Activated naive CD4-positive, alpha-beta T cell treated with anti-CD3 and anti-CD28 coated beads, Interleukin-2, amount 50 U/mL, for 24 hours (primary cell): Measurements from ENCODE around the gene GPC5.

Experiments used
- H3K27ac Mint-ChIP-seq: one replicate; pipeline ENCODE4 v1.8.0; 2021; ENCODE audit warnings: mild to moderate bottlenecking, mixed read lengths
- H3K27me3 Mint-ChIP-seq: one replicate; pipeline ENCODE4 v1.8.0; 2021; ENCODE audit warnings: mixed read lengths
- H3K36me3 Mint-ChIP-seq: one replicate; pipeline ENCODE4 v1.8.0; 2021; ENCODE audit warnings: mixed read lengths
- H3K4me1 Mint-ChIP-seq: one replicate; pipeline ENCODE4 v1.8.0; 2021; ENCODE audit warnings: mixed read lengths
- H3K4me3 Mint-ChIP-seq: one replicate; pipeline ENCODE4 v1.8.0; 2021; ENCODE audit warnings: mild to moderate bottlenecking, mixed read lengths
- H3K9me3 Mint-ChIP-seq: one replicate; pipeline ENCODE4 v1.8.0; 2021; ENCODE audit warnings: mixed read lengths

The GPC5 gene

GRCh38 chr13:92158346-92158745 is 759.9 kb downstream of the GPC5 start:
- Mint-ChIP-seq H3K9me3 (no peaks in the 10 kb centered on the region), H3K27ac (no peak overlapping the region), H3K27me3 (no peaks in the 10 kb centered on the region), H3K4me3 (no peak overlapping the region), H3K36me3 (no peaks in the 10 kb centered on the region), H3K4me1 (no peaks in the 10 kb centered on the region)

GRCh38 chr13:92164822-92165221 is 766.4 kb downstream of the GPC5 start:
- H3K36me3 Mint-ChIP-seq = no peaks in the 10 kb centered on the region

GRCh38 chr13:92172191-92172590 is 773.8 kb downstream of the GPC5 start:
- Mint-ChIP-seq H3K4me3 (no peak overlapping the region), H3K27me3 (no peaks in the 10 kb centered on the region), H3K27ac (no peak overlapping the region), H3K36me3 (no peaks in the 10 kb centered on the region), H3K4me1 (no peaks in the 10 kb centered on the region), H3K9me3 (no peaks in the 10 kb centered on the region)

More at GRCh38 chr13:92164822-92165221, 766.4 kb downstream of the GPC5 start:
- H3K27ac Mint-ChIP-seq = no peak overlapping the region
- no peaks in the 10 kb centered on the region for H3K9me3 Mint-ChIP-seq
- H3K4me1 Mint-ChIP-seq = no peaks in the 10 kb centered on the region
- H3K4me3 Mint-ChIP-seq = no peak overlapping the region
- no peaks in the 10 kb centered on the region for H3K27me3 Mint-ChIP-seq

GRCh38 chr13:92173254-92173653 is 774.8 kb downstream of the GPC5 start:
- Mint-ChIP-seq H3K36me3 (no peaks in the 10 kb centered on the region), H3K4me1 (no peaks in the 10 kb centered on the region), H3K27ac (no peak overlapping the region), H3K4me3 (no peak overlapping the region), H3K9me3 (no peaks in the 10 kb centered on the region), H3K27me3 (no peaks in the 10 kb centered on the region)

- Mint-ChIP-seq H3K36me3 (no peaks in the 10 kb centered on the region), H3K4me1 (no peaks in the 10 kb centered on the region), H3K27ac (no peak overlapping the region), H3K27me3 (no peaks in the 10 kb centered on the region), H3K9me3 (no peaks in the 10 kb centered on the region), H3K4me3 (no peak overlapping the region)
Measured at GRCh38 chr13:92175330-92175729, 776.9 kb downstream of the GPC5 start.

GRCh38 chr13:92177966-92178365 is 779.5 kb downstream of the GPC5 start:
- Mint-ChIP-seq H3K9me3 (no peaks in the 10 kb centered on the region), H3K27me3 (no peaks in the 10 kb centered on the region), H3K27ac (no peak overlapping the region), H3K36me3 (no peaks in the 10 kb centered on the region), H3K4me1 (no peaks in the 10 kb centered on the region), H3K4me3 (no peak overlapping the region)

- H3K4me1 Mint-ChIP-seq = no peaks in the 10 kb centered on the region
- no peak overlapping the region for H3K27ac Mint-ChIP-seq
- no peaks in the 10 kb centered on the region for H3K36me3 Mint-ChIP-seq
- H3K27me3 Mint-ChIP-seq = peaks cover 1% of the 10 kb centered on the region
- no peak overlapping the region for H3K4me3 Mint-ChIP-seq
- no peaks in the 10 kb centered on the region for H3K9me3 Mint-ChIP-seq
Measured at GRCh38 chr13:92179223-92179622, 780.8 kb downstream of the GPC5 start.

GRCh38 chr13:92187378-92187989 is 789.1 kb downstream of the GPC5 start:
- Mint-ChIP-seq H3K4me1 (no peaks in the 10 kb centered on the region), H3K27me3 (peaks cover 2% of the 10 kb centered on the region), H3K36me3 (no peaks in the 10 kb centered on the region), H3K27ac (no peak overlapping the region), H3K9me3 (no peaks in the 10 kb centered on the region), H3K4me3 (no peak overlapping the region)

GRCh38 chr13:92188574-92188973 is 790.2 kb downstream of the GPC5 start:
- H3K9me3 Mint-ChIP-seq = no peaks in the 10 kb centered on the region
- H3K4me1 Mint-ChIP-seq = no peaks in the 10 kb centered on the region
- no peaks in the 10 kb centered on the region for H3K36me3 Mint-ChIP-seq
- H3K27me3 Mint-ChIP-seq = peaks cover 2% of the 10 kb centered on the region
- no peak overlapping the region for H3K4me3 Mint-ChIP-seq
- no peak overlapping the region for H3K27ac Mint-ChIP-seq

GRCh38 chr13:92196591-92197256 is 798.3 kb downstream of the GPC5 start:
- H3K27me3 Mint-ChIP-seq = no peaks in the 10 kb centered on the region
- no peak overlapping the region for H3K4me3 Mint-ChIP-seq
- H3K36me3 Mint-ChIP-seq = no peaks in the 10 kb centered on the region
- H3K4me1 Mint-ChIP-seq = no peaks in the 10 kb centered on the region
- no peaks in the 10 kb centered on the region for H3K9me3 Mint-ChIP-seq
- no peak overlapping the region for H3K27ac Mint-ChIP-seq

GRCh38 chr13:92197669-92198068 is 799.2 kb downstream of the GPC5 start:
- Mint-ChIP-seq H3K9me3 (no peaks in the 10 kb centered on the region), H3K4me1 (no peaks in the 10 kb centered on the region), H3K4me3 (no peak overlapping the region), H3K27me3 (no peaks in the 10 kb centered on the region), H3K27ac (no peak overlapping the region), H3K36me3 (no peaks in the 10 kb centered on the region)

GRCh38 chr13:92218615-92219014 is 820.2 kb downstream of the GPC5 start:
- Mint-ChIP-seq H3K27ac (no peak overlapping the region), H3K36me3 (no peaks in the 10 kb centered on the region), H3K27me3 (no peaks in the 10 kb centered on the region), H3K4me1 (no peaks in the 10 kb centered on the region), H3K9me3 (peaks cover 8% of the 10 kb centered on the region), H3K4me3 (no peak overlapping the region)

GRCh38 chr13:92221916-92222315 is 823.5 kb downstream of the GPC5 start:
- H3K4me1 Mint-ChIP-seq = no peaks in the 10 kb centered on the region
- H3K9me3 Mint-ChIP-seq = peaks cover 8% of the 10 kb centered on the region
- H3K27me3 Mint-ChIP-seq = no peaks in the 10 kb centered on the region
- no peak overlapping the region for H3K27ac Mint-ChIP-seq
- no peak overlapping the region for H3K4me3 Mint-ChIP-seq
- no peaks in the 10 kb centered on the region for H3K36me3 Mint-ChIP-seq

- Mint-ChIP-seq H3K4me3 (no peak overlapping the region), H3K36me3 (no peaks in the 10 kb centered on the region), H3K27me3 (no peaks in the 10 kb centered on the region), H3K9me3 (no peaks in the 10 kb centered on the region), H3K27ac (no peak overlapping the region), H3K4me1 (no peaks in the 10 kb centered on the region)
Measured at GRCh38 chr13:92224052-92224821, 825.8 kb downstream of the GPC5 start.

- Mint-ChIP-seq H3K9me3 (no peaks in the 10 kb centered on the region), H3K4me1 (no peaks in the 10 kb centered on the region), H3K27ac (no peak overlapping the region), H3K27me3 (no peaks in the 10 kb centered on the region), H3K36me3 (no peaks in the 10 kb centered on the region), H3K4me3 (no peak overlapping the region)
Measured at GRCh38 chr13:92224825-92225224, 826.4 kb downstream of the GPC5 start.

GRCh38 chr13:92225861-92226260 is 827.4 kb downstream of the GPC5 start:
- H3K27me3 Mint-ChIP-seq = no peaks in the 10 kb centered on the region
- H3K4me1 Mint-ChIP-seq = no peaks in the 10 kb centered on the region
- no peaks in the 10 kb centered on the region for H3K9me3 Mint-ChIP-seq
- no peak overlapping the region for H3K4me3 Mint-ChIP-seq
- no peaks in the 10 kb centered on the region for H3K36me3 Mint-ChIP-seq
- no peak overlapping the region for H3K27ac Mint-ChIP-seq
